Activated gamma-delta T cell (primary cell): ENCODE data around the gene TEX2.

Experiments used
- DNase-seq: peaks from one replicate; lab custom pipeline; 2025; lab: John Stamatoyannopoulos, UW

The TEX2 gene

DNA sequence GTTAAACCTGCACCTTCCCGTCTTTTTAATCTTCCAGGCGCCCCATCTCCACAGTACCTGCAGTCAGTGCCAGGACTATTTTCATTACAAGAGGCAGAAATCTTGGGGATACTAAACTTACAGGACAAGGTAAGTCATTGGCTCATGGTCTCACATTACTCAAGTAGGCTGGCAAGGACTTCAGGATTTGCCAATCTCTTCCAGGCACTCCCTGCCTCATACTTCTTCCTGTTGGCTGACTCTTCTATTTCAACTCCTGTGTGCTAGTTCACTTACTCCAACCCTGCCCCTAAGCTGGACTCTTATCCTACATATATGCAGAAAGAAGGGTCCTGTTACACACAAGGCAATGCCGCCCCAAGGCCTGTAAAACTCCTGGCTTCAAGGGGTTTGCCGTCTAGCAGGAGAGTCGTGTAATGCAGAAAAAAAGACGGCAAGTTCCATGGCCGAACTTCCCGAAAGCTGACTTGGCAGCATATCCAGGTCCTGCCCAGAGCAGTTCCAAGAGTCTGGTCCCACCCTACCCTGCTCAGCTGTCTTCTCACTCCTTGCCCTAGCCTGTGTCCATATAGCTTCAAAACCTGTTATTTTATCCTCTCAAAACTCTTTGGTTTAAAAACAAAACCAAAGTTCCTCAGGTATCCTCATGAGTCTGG, 147.9 kb downstream of the TEX2 start:
- no peak for DNase-seq

DNA sequence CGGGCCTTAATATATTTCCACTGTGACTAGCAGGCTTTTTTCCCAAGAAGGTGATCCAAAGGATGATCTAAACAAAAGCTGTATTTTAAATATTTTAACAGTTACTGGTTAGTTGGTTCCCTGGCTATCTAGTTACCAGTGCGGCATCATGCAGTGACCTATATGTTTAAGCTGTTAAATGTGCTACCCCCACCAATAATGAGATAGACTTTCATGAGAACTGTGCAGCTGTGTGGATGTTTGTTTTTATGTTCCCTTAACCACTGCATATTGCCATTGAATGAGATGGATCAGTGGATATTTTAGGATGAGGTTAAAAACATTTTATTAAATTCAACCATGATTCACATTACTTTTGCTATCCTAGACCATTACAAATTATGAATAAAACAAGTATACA, 150.1 kb downstream of the TEX2 start:
- DNase-seq, result no peak

DNA sequence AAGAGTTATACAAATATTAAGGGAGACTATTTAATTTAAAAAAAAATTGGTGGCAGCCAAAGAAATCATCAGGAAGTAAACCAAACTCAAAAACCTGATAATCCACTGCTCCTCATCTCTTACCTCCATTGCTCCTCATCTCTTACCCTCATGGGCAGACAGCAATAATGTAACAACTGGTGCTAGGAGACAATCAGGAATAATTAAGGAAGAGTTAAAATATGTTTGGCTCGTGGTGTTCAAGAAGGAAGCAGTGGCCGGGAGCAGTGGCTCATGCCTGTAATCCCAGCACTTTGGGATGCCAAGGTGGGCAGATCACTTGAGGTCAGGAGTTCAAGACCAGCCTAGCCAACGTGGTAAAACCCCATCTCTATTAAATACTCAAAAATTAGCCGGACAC, 151.2 kb downstream of the TEX2 start:
- DNase-seq, result no peak

DNA sequence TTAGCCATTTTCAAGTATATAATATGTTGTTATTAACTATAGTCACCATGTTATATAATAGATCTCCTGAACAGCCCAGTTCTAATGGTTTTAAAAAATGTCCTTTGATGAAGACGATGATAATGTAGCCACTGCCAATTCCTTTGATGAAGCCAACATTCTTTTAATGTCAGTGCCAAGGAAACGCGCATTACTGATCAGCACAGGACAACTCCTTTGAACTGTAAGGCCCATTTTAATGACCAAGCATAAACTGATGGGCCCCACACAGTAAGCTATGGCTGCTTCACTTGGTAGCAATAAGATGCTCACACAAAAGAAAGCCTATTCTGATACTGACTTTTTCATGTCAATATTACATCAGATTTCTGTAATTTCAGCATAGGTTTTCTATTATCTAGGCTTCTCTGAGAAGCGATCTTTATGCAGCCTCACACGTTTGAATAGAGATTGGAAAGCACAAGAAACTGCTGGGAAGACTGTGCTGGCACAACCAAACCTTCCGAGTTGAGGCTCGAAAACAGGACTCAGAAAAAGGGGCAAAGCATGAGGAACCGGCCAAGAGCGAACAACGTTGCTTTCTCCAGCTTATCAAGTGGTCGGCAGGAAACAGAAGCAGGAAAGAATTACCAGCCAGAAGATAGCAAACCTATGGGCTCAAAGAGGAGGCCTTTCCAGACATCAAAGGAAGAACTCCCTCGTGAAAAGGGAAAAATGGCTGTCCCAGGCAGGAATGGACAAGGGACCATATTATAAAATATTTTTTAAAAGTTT, 152.5 kb downstream of the TEX2 start:
- no peak for DNase-seq

DNA sequence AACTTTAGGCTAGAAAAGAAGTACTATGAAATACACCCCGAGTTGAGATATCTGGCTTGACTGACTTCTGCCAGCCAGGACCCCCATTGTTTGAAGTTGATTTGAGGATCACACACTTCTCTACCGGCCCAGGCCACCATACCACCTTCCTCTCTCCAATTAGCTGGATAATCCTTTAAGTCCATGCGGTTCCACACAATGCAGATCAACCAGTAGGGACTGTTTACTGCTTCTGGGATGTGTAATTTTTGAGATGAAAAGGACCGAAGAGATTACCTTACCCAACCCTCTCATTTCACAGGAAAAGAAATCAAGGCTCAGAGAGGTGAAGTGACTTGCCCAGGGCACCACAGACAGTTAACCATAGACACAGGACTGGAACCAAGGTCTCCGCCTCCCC, 153.7 kb downstream of the TEX2 start:
- no peak for DNase-seq

DNA sequence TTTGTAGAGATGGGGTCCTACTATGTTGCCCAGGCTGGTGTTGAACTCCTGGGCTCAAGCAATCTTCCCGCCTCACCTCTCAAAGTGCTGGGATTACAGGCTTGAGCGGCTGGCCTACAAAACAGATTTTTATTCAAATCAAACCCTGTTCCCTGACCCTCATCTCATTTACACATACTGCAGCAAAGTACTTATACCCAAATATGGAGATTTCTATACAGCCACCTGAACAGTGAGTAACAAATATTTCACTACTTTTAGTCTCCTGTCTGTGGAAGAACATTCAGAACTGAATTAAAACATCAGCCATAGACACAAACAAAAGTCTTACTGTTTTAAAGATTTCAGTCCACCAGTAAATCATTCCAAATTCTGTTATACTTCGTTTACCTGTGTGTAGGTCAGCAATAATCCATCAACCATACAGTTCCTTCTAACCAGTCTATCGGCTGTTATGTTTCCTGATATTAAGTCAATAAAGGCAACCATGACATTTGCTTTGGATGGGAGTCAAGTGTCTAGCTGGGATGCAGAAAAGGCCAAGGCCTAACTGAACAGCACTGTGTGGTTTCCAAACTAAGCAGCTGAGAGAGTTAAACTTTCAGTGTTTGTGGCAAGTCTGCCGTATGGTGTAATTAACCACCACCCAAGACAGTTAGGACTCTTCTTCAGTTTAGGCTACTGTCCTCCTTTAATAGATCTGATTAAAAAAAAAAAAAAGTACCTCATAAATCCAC, 155.4 kb downstream of the TEX2 start:
- no peak for DNase-seq

DNA sequence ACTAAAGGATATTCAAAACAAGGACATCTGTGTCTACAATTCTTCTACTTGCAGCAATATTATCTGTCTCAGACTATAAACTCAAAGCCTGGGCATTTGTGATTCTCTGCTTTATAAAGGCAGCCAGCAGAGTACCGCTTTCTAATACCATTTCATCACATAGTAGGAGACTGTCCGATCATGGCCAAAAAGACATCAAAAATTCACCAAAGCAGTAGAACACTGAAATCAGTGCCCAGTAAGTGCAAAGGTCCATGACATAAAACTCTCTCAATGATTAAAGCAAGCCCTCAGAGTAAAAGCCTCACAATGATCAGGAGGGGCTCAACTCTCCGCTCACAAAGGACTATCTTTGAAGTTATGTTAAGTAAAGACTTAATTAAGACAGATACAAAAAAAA, 156.1 kb downstream of the TEX2 start:
- DNase-seq, result no peak

DNA sequence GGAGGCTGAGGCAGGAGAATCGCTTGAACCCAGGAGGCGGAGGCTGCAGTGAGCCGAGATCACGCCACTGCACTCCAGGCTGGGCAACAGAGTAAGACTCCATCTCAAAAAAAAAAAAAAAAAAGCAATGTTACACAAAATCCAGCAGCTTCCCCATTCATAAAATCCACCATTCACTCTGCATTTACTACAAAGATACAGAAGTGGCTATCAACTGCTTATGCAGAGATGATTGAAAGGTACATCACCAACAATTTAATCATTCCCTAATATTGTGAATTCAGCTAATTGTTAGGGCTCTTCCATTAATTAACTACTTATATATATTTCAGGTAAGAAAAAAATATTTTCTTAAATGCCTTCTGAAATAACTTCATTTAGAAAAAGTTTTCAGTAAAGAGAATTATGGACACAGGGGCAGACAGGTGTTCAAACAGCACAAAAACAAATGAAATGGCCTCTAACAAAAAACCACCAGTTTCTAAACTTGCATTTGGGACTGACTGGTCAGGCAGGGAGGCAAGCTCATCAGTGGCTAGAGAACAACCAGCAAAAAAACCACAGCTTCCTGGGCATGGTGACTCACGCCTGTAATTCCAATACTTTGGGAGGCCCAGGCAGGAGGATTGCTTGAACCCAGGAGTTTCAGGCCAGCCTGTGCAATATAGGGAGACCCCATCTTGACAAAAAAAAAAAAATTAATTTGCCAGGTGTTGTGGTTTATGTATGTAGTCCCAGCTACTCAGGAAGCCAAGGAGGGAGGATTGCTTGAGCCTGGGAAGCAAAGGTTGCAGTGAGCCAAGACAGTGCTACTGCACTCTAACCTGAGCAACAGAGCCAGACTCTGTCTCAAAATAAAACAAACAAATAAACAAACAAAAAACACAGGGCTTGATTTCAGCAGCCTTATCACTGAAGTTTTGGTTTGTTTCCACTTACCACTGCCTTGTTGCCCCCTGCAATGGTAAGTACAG, 159.4 kb downstream of the TEX2 start:
- DNase-seq, result no peak

DNA sequence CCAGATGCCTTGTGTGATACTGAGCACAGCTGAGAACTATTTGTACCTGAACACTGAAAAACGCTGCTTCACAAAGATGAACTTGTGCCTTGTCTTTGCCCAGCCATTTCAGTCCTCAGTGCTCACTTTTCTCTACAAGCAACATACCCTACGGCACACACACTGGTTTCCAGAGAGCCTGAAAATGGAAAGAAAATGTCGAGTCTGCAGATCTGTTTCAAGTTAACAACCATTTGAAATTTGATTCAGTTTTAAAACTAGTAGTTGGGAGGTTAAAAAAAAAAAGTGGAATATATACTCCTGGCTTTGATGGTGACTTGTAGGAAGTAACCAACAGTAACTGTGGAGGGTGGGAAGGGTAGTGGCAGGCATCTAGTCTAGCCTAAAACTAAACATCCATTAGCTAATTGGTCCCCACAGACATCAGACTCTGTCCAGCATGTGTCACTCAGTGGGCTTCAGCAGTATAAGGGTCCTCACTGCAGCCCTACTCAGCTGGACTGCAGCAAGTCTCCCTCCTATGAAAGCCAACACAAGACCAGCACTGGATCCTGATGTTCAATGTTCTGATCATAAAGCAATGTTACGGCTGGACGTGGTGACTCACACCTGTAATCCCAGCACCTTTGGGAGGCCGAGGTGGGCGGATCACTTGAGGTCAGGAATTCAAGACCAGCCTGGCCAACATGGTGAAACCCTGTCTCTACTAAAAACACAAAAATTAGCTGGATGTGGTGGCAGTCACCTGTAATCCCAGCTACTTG, 160.3 kb downstream of the TEX2 start:
- DNase-seq, result no peak

DNA sequence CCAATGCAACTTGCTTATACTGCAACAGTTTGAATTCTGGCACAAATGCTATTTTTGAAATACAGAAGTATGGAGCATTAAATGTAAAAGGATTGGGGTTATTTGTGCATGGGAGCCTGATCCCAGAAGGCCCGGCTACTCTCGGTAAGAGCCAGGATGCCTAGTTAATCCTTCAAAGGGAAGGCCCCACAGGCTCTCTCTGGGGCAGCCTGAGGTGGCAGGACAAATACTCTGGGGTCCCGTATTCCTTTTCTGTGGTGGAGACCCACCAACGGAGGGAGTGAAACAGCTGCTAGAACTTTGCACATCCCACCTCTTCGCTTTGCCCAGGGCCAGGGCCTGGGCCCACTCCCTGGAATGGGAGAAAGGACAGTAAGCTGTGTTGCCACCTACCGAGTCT, 163.5 kb downstream of the TEX2 start:
- DNase-seq, result no peak
